Endodermal cell (in vitro differentiated cells): Measurements from ENCODE around the gene MOB3B. TPM values are rescaled to one million over a fixed set of nuclear protein-coding genes. Genes with fewer than 3 reads are reported as not detected.
A peak's percentile ranks its signal among the peaks of the same experiment; 100 is the strongest.

Source experiments
- DNase-seq: peaks from one replicate; pipeline ENCODE4 v3.0.0-alpha.2; 2017
- H3K27ac ChIP-seq: 2 replicates; pipeline ENCODE4 v1.5.1; 2013; ENCODE audit warnings: mild to moderate bottlenecking, low read depth, low read length, moderate library complexity
- H3K27me3 ChIP-seq: 2 replicates; pipeline ENCODE4 v1.6.1; 2013; ENCODE audit warnings: mild to moderate bottlenecking, low read length, moderate library complexity; ENCODE audit not compliant: insufficient read depth, control insufficient read depth, poor library complexity, severe bottlenecking
- H3K36me3 ChIP-seq: 2 replicates; pipeline ENCODE4 v1.7.0; 2013; ENCODE audit warnings: mild to moderate bottlenecking, low read length, moderate library complexity; ENCODE audit not compliant: control insufficient read depth, insufficient read depth
- H3K4me1 ChIP-seq: one replicate; pipeline ENCODE4 v1.7.0; 2013; ENCODE audit warnings: low read length; ENCODE audit not compliant: control insufficient read depth, insufficient read depth
- H3K4me3 ChIP-seq: 2 replicates; pipeline ENCODE4 v1.5.1; 2013; ENCODE audit warnings: mild to moderate bottlenecking, low read length, moderate library complexity
- H3K9ac ChIP-seq: 2 replicates; pipeline ENCODE4 v1.6.1; 2013; ENCODE audit warnings: mild to moderate bottlenecking, low read length, moderate library complexity; ENCODE audit not compliant: poor library complexity, severe bottlenecking; ENCODE audit errors: extremely low read depth
- H3K9me3 ChIP-seq: 2 replicates; pipeline ENCODE4 v1.6.1; 2013; ENCODE audit warnings: mild to moderate bottlenecking, low read length, moderate library complexity; ENCODE audit not compliant: control insufficient read depth
- H3K27ac Mint-ChIP-seq: 2 replicates; pipeline ENCODE4 v1.8.0; 2020; ENCODE audit warnings: mixed read lengths
- H3K27me3 Mint-ChIP-seq: 2 replicates; pipeline ENCODE4 v1.8.0; 2021; ENCODE audit warnings: mild to moderate bottlenecking, mixed read lengths; ENCODE audit not compliant: insufficient read depth
- H3K36me3 Mint-ChIP-seq: 2 replicates; pipeline ENCODE4 v1.8.0; 2020; ENCODE audit warnings: low read depth, mixed read lengths
- H3K4me1 Mint-ChIP-seq: 2 replicates; pipeline ENCODE4 v1.8.0; 2020; ENCODE audit warnings: mixed read lengths
- H3K4me3 Mint-ChIP-seq: 2 replicates; pipeline ENCODE4 v1.8.0; 2020; ENCODE audit warnings: mild to moderate bottlenecking, moderate library complexity, mixed read lengths
- H3K9me3 Mint-ChIP-seq: 2 replicates; pipeline ENCODE4 v1.8.0; 2020; ENCODE audit warnings: mild to moderate bottlenecking, mixed read lengths
- CTCF ChIP-seq: fragments of 200-600 bp; sonication (generic); conservative IDR thresholded peaks from 2 replicates; pipeline ENCODE4 v1.5.0; 2021; ENCODE audit warnings: antibody characterized with exemption, mild to moderate bottlenecking
- WGBS, 2 experiments: methylation state at CpG; one replicate each; pipeline versions ENCODE4 v1.1.5 to v1.1.7; 2013; ENCODE audit warnings: missing lambda C conversion rate in 2 of 2, mixed read lengths in 1 of 2; ENCODE audit not compliant: insufficient coverage in 1 of 2, insufficient read length in 1 of 2; 5-methylcytosine and 5-hydroxymethylcytosine counted together
- total RNA-seq, 2 donors: library from RNA; stranded (reverse); fragmentation: NEBNext Ultra II Directional in 1 of 2; extraction: Animal tissue kit (Norgen Biotek cat#: 25700) in 1 of 2; gene quantifications; 2 replicates in 1 of 2; 3 replicates in 1 of 2; pipeline ENCODE4 v1.2.1, GENCODE V29; 2021

Gene MOB3B
- total RNA-seq, 2 donors from 2014 or later, result 5.6 to 6.2 TPM

GRCh38 chr9:27431543-27432147 lies 98.0 kb downstream of the MOB3B start:
- H3K4me3 ChIP-seq, result no peak overlapping the region
- no peaks in the 10 kb centered on the region for H3K9me3 Mint-ChIP-seq
- 73% methylated on average over 2 of the region's 2 CpGs; no CpG with 5 or more reads in 1 of the 2 experiments for WGBS, 2 experiments
- peaks cover 45% of the 10 kb centered on the region for H3K4me1 Mint-ChIP-seq
- H3K36me3 ChIP-seq, result no peaks in the 10 kb centered on the region
- no peak overlapping the region for H3K9ac ChIP-seq
- H3K27ac ChIP-seq, result no peak overlapping the region
- no peak for DNase-seq
- peak overlapping the region; percentile 4 for H3K27ac Mint-ChIP-seq
- no peaks in the 10 kb centered on the region for H3K27me3 Mint-ChIP-seq
- no peak for TF ChIP-seq CTCF
- H3K4me3 Mint-ChIP-seq, result no peak overlapping the region
- no peaks in the 10 kb centered on the region for H3K36me3 Mint-ChIP-seq
- peaks cover 3% of the 10 kb centered on the region for H3K4me1 ChIP-seq
- no peaks in the 10 kb centered on the region for H3K9me3 ChIP-seq
- no peaks in the 10 kb centered on the region for H3K27me3 ChIP-seq

GRCh38 chr9:27430750-27431535 lies 98.7 kb downstream of the MOB3B start:
- Histone ChIP-seq H3K27ac (no peak overlapping the region), H3K27me3 (no peaks in the 10 kb centered on the region), H3K9ac (no peak overlapping the region), H3K36me3 (no peaks in the 10 kb centered on the region), H3K9me3 (no peaks in the 10 kb centered on the region), H3K4me1 (peaks cover 6% of the 10 kb centered on the region), H3K4me3 (no peak overlapping the region)
- TF ChIP-seq CTCF, result no peak
- DNase-seq, result no peak
- H3K4me3 Mint-ChIP-seq, result no peak overlapping the region
- H3K27me3 Mint-ChIP-seq, result no peaks in the 10 kb centered on the region
- no peaks in the 10 kb centered on the region for H3K36me3 Mint-ChIP-seq
- no peaks in the 10 kb centered on the region for H3K9me3 Mint-ChIP-seq
- no peak overlapping the region for H3K27ac Mint-ChIP-seq
- 59 to 63% methylated on average over 3 to 5 of the region's 5 CpGs for WGBS, 2 experiments
- peaks cover 52% of the 10 kb centered on the region for H3K4me1 Mint-ChIP-seq

- Mint-ChIP-seq H3K9me3 (no peaks in the 10 kb centered on the region), H3K36me3 (no peaks in the 10 kb centered on the region), H3K27me3 (peaks cover 2% of the 10 kb centered on the region), H3K27ac (no peak overlapping the region), H3K4me3 (no peak overlapping the region), H3K4me1 (peaks cover 56% of the 10 kb centered on the region)
- TF ChIP-seq CTCF, result no peak
- peaks cover 6% of the 10 kb centered on the region for H3K4me1 ChIP-seq
- H3K4me3 ChIP-seq, result no peak overlapping the region
- no peak overlapping the region for H3K27ac ChIP-seq
- H3K9me3 ChIP-seq, result no peaks in the 10 kb centered on the region
- H3K27me3 ChIP-seq, result no peaks in the 10 kb centered on the region
- WGBS, 2 experiments, result 80 to 89% methylated on average over 4 of the region's 4 CpGs
- DNase-seq, result no peak
- H3K36me3 ChIP-seq, result no peaks in the 10 kb centered on the region
- no peak overlapping the region for H3K9ac ChIP-seq
Measured at GRCh38 chr9:27429917-27430316, 99.7 kb downstream of the MOB3B start.
